OCI-LY1 (cell line): Measurements from ENCODE around the gene RNPS1.

Source experiments
- H2AFZ ChIP-seq: fragments of 200-600 bp; sonication (generic), shearing (Covaris generic); 2 replicates; pipeline ENCODE4 v1.6.0; 2014; ENCODE audit warnings: antibody characterized with exemption, mild to moderate bottlenecking, low read length
- H3F3A ChIP-seq: fragments of 200-600 bp; sonication (generic), shearing (Covaris generic); 2 replicates; pipeline ENCODE4 v1.6.0; 2014; ENCODE audit warnings: mild to moderate bottlenecking, antibody characterized with exemption, low read length, moderate library complexity; ENCODE audit not compliant: insufficient read depth
- H3K27ac ChIP-seq: fragments of 200-600 bp; sonication (generic); 2 replicates; pipeline ENCODE4 v1.5.1; 2014; ENCODE audit warnings: low read length, mixed run types, mild to moderate bottlenecking, low read depth; ENCODE audit not compliant: poor library complexity, severe bottlenecking
- H3K27me3 ChIP-seq: fragments of 200-600 bp; sonication (generic); 2 replicates; pipeline ENCODE4 v1.6.0; 2014; ENCODE audit warnings: antibody characterized with exemption, mild to moderate bottlenecking, low read length, moderate library complexity; ENCODE audit not compliant: insufficient read depth
- H3K36me3 ChIP-seq: fragments of 200-600 bp; sonication (generic); 2 replicates; pipeline ENCODE4 v1.6.1; 2014; ENCODE audit warnings: mild to moderate bottlenecking, antibody characterized with exemption, low read length, moderate library complexity, mixed read lengths; ENCODE audit not compliant: insufficient read depth
- H3K4me1 ChIP-seq: fragments of 200-600 bp; sonication (generic); 2 replicates; pipeline ENCODE4 v1.5.1; 2014; ENCODE audit warnings: mild to moderate bottlenecking, low read length, moderate library complexity; ENCODE audit not compliant: insufficient read depth, severe bottlenecking
- H3K4me2 ChIP-seq: fragments of 200-600 bp; sonication (generic), shearing (Covaris generic); 2 replicates; pipeline ENCODE4 v1.6.1; 2014; ENCODE audit warnings: low read length
- H3K4me3 ChIP-seq: fragments of 200-600 bp; sonication (generic); 2 replicates; pipeline ENCODE4 v1.5.1; 2014; ENCODE audit warnings: low read length, low read depth, mild to moderate bottlenecking, mixed read lengths; ENCODE audit not compliant: poor library complexity, severe bottlenecking
- H3K79me2 ChIP-seq: fragments of 200-600 bp; shearing (Covaris generic); 2 replicates; pipeline ENCODE4 v1.6.1; 2016; ENCODE audit warnings: mixed run types, low read length, mixed read lengths; ENCODE audit not compliant: insufficient read depth
- H3K9ac ChIP-seq: fragments of 200-600 bp; sonication (generic), shearing (Covaris generic); 2 replicates; pipeline ENCODE4 v1.6.1; 2014; ENCODE audit warnings: mild to moderate bottlenecking, low read length, mixed read lengths
- H3K9me2 ChIP-seq: fragments of 200-600 bp; sonication (generic), shearing (Covaris generic); 2 replicates; pipeline ENCODE4 v1.6.1; 2014; ENCODE audit warnings: low read depth, mild to moderate bottlenecking, low read length, mixed read lengths
- H3K9me3 ChIP-seq: fragments of 200-600 bp; shearing (Covaris generic); 2 replicates; pipeline ENCODE4 v1.6.1; 2014; ENCODE audit warnings: low read length, mixed read lengths
- H4K20me1 ChIP-seq: fragments of 200-600 bp; sonication (generic), shearing (Covaris generic); 2 replicates; pipeline ENCODE4 v1.6.0; 2016; ENCODE audit warnings: mild to moderate bottlenecking, low read length; ENCODE audit not compliant: insufficient read depth
- EZH2 ChIP-seq: fragments of 200-600 bp; sonication (generic), shearing (Covaris generic); IDR thresholded peaks from 2 replicates; pipeline ENCODE4 v1.8.0; 2017; ENCODE audit warnings: borderline replicate concordance, mixed run types, mild to moderate bottlenecking, antibody characterized with exemption, low read length, moderate library complexity, mixed read lengths
- TF ChIP-seq, protein P1 (sequence below): fragments of 200-600 bp; sonication (generic), shearing (Covaris generic); IDR thresholded peaks from 2 replicates; pipeline ENCODE4 v1.5.1; 2017; ENCODE audit warnings: mild to moderate bottlenecking, antibody characterized with exemption, low read length, moderate library complexity, mixed read lengths

RNPS1 gene

DNA sequence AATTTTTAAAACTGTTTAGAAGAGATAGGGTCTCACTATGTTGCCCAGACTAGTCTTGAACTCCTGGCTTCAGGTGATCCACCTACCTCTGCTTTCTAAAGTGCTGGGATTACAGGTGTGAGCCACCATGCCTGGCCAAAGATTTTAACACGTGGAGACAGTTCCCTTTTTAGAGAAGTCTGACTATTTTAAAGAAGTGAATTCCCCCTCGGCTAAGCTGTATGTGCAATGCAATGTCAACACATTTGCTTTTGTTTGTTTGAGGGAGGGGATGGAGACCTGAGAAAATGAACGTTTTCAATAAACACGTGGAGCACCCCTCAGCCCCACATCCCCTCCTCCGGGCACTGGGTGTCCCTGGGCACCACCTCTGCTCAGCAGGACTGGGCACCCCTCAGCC, 14.3 kb upstream of the RNPS1 start:
- Histone ChIP-seq H3K36me3 (no peaks in the 10 kb centered on the region), H2AFZ (no peak overlapping the region)

DNA sequence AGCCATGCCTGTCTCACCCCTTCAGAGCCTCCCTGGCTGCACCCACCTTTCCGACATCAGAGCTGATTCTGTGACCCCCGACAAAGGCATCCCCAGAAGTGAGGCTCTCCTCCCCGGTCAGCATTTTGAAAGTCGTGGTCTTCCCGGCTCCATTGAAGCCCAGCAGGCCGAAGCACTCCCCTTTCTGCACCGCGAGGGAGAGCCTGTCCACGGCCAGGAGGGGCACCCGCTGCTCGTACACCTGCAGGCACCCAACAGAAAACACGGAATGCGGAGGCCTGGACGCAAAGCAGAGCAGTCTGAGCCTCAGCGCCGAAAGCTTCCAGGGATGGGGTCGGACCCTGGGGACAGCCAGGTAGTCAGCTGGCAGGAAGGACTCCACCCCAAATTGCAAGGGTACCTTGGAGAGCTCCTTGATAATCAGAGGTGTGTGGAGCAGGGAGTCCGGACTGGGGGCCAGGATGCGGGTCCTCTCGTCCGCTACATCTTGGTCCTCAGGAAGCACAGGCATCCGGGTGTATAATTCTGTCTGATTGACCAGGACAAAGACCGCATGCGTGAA, 13.1 kb upstream of the RNPS1 start:
- Histone ChIP-seq H3K27ac (no peak overlapping the region), H3K9me2 (no peaks in the 10 kb centered on the region), H3F3A (no peaks in the 10 kb centered on the region), H2AFZ (no peak overlapping the region), H3K9me3 (no peaks in the 10 kb centered on the region), H3K4me1 (no peaks in the 10 kb centered on the region), H3K4me3 (no peak overlapping the region), H3K27me3 (peaks cover 16% of the 10 kb centered on the region), H3K9ac (no peak overlapping the region), H4K20me1 (no peaks in the 10 kb centered on the region), H3K4me2 (no peak overlapping the region), H3K79me2 (no peaks in the 10 kb centered on the region), H3K36me3 (no peaks in the 10 kb centered on the region)
- TF ChIP-seq, protein P1, sequence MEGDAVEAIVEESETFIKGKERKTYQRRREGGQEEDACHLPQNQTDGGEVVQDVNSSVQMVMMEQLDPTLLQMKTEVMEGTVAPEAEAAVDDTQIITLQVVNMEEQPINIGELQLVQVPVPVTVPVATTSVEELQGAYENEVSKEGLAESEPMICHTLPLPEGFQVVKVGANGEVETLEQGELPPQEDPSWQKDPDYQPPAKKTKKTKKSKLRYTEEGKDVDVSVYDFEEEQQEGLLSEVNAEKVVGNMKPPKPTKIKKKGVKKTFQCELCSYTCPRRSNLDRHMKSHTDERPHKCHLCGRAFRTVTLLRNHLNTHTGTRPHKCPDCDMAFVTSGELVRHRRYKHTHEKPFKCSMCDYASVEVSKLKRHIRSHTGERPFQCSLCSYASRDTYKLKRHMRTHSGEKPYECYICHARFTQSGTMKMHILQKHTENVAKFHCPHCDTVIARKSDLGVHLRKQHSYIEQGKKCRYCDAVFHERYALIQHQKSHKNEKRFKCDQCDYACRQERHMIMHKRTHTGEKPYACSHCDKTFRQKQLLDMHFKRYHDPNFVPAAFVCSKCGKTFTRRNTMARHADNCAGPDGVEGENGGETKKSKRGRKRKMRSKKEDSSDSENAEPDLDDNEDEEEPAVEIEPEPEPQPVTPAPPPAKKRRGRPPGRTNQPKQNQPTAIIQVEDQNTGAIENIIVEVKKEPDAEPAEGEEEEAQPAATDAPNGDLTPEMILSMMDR, result no peak
- no peak for TF ChIP-seq EZH2

More for the DNA sequence above, 14.3 kb upstream of the RNPS1 start:
- no peak for TF ChIP-seq EZH2
- TF ChIP-seq, protein P1, result no peak
- Histone ChIP-seq H3K27me3 (peaks cover 16% of the 10 kb centered on the region), H3K79me2 (no peaks in the 10 kb centered on the region), H3K4me1 (no peaks in the 10 kb centered on the region), H3K27ac (no peak overlapping the region), H3K9ac (no peak overlapping the region), H4K20me1 (no peaks in the 10 kb centered on the region), H3K4me3 (no peak overlapping the region), H3K9me2 (no peaks in the 10 kb centered on the region), H3K9me3 (no peaks in the 10 kb centered on the region), H3F3A (no peaks in the 10 kb centered on the region), H3K4me2 (no peak overlapping the region)

DNA sequence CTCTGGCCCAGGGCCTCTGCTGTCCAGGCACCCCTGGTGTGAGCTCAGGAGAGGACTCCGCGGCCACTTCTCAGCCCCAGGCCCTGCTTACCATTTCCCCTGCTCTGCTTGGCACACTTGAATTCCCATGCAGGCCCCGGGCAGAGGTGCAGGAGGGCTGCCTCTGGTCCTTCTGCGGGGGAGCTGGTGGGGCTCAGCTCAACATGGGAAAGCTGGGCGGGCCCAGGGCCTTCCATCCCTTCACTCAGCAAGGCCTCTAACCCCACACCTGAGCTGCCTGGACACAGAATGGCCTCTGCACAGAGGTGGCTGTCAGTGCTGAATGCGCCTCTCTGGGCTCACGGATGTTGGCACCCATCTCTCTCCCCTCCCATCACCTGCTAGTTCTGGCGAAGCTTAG, 12.5 kb upstream of the RNPS1 start:
- Histone ChIP-seq H2AFZ (no peak overlapping the region), H3K27ac (no peak overlapping the region), H3K4me1 (no peaks in the 10 kb centered on the region), H3K4me2 (no peak overlapping the region), H3K27me3 (peaks cover 11% of the 10 kb centered on the region), H3K4me3 (no peak overlapping the region), H4K20me1 (no peaks in the 10 kb centered on the region), H3K36me3 (no peaks in the 10 kb centered on the region), H3K79me2 (no peaks in the 10 kb centered on the region), H3K9me3 (no peaks in the 10 kb centered on the region), H3K9ac (no peak overlapping the region), H3K9me2 (no peaks in the 10 kb centered on the region), H3F3A (no peaks in the 10 kb centered on the region)
- TF ChIP-seq, protein P1, result no peak
- TF ChIP-seq EZH2, result no peak
